Measurements from ENCODE around the gene PIK3AP1.
A peak's percentile ranks its signal among the peaks of the same experiment; 100 is the strongest.

PIK3AP1 gene

GRCh38 chr10:96670786-96671185 is 49.5 kb downstream of the PIK3AP1 start:
- peak; percentile 48 for DNase-seq

GRCh38 chr10:96667401-96667800 is 52.9 kb downstream of the PIK3AP1 start:
- no peak for DNase-seq

DNA sequence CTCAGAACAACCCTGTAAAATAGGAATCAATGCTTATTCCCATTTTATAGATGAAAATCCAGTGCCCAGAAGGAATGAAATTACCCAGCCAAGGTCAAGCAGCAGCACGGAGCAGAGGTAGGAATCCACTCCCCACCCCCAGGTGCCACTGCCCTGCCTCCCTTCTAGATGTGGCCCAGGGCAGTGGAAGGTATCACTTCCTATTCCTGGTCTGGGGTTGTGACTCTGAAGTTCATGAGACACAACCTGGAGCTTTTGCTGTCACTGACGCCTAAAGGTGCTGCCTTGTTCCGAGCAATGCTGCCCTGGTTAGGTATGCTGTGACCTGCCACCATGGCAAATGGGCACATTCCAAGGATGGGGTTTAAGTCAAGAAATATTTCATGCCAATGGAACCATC is 53.6 kb downstream of the PIK3AP1 start:
- DNase-seq: no peak

DNA sequence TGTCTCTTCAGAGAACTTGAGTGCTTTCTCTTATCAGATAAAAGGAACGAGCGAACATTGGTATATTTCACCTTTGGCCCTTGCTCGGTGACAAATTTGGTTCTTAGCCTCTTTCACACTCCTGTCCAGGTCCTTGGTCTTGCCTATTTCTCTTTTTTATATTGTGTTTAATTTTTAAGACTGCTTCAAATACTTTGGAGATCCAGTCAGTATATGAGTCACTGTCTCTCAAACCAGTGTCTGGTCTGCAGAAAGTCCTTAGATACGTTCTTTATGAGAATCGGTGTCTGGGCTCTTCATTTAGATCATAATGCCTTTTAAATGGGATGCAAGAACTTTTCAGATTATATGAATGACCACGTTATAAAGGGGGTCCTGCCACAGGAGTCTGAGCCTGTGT is 55.0 kb downstream of the PIK3AP1 start:
- no peak for DNase-seq

- no peak for DNase-seq
Measured at GRCh38 chr10:96664563-96664962, 55.8 kb downstream of the PIK3AP1 start.

GRCh38 chr10:96663797-96664196 is 56.5 kb downstream of the PIK3AP1 start:
- DNase-seq: no peak

GRCh38 chr10:96661632-96662031 is 58.7 kb downstream of the PIK3AP1 start:
- DNase-seq: no peak

GRCh38 chr10:96660297-96660696 is 60.0 kb downstream of the PIK3AP1 start:
- DNase-seq: no peak

DNA sequence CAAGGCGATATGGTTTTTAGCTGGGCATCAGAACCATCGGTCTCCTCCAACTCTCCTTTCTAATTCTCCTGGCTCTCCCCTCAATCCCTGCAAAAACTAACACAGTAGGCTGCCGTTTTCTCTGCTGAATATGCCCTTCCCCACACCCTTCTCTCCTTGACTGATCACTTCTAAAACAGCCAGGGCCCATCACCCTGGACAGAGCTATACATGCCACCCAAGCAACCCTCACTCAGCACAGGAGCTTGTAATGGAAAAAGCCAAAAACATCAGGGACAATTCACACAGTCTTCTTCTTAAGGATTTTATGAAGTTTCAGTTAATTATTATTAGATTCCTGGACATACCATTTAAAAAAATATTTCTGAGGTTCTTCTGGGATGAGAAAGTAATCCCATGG is 61.5 kb downstream of the PIK3AP1 start:
- no peak for DNase-seq

DNA sequence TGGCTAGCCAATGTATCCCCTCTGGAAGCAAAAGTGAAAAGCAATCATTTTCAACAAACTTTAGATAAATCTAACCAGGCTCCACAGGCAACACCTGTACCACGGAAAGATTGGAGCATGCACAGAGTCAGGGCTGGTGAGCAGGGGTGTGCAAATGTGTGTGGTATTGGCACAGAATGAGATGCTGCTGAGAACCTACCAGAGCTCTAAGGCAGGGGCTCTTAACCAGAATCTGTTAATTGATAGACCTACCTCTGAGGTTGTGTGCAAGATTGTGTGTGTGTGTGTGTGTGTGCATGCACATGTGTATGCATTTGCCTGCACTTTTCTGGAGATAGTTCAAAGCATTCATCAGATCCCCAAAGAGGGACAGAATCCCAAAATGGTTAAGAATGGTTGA is 62.9 kb downstream of the PIK3AP1 start:
- DNase-seq: no peak

DNA sequence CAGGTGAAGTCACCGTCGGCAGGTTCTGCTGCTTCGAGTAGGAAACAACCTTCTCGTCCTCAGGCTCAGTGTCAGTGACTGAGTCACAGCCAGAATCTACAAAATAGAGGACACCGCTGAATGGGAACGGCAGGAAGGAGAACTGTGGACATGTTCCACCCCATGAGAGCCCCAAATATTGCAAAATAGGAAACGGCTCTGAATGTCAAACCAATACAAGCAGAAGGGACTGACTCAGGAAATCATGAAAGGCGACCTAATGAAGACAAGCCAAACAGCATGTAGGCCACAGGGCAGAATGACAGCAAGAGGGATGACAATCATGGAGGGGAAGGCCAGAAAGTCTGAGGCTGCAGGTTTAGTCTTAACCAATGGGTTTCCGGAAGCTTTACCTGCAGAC is 63.5 kb downstream of the PIK3AP1 start:
- DNase-seq: no peak

- DNase-seq: no peak
Measured at GRCh38 chr10:96656198-96656577, 64.1 kb downstream of the PIK3AP1 start.

- DNase-seq: no peak
Measured at GRCh38 chr10:96655461-96656197, 64.7 kb downstream of the PIK3AP1 start.

- peak; percentile 60 for DNase-seq
Measured at GRCh38 chr10:96651998-96652431, 68.3 kb downstream of the PIK3AP1 start.

GRCh38 chr10:96650958-96651357 is 69.4 kb downstream of the PIK3AP1 start:
- DNase-seq: no peak

GRCh38 chr10:96648297-96648696 is 72.0 kb downstream of the PIK3AP1 start:
- DNase-seq: no peak

DNA sequence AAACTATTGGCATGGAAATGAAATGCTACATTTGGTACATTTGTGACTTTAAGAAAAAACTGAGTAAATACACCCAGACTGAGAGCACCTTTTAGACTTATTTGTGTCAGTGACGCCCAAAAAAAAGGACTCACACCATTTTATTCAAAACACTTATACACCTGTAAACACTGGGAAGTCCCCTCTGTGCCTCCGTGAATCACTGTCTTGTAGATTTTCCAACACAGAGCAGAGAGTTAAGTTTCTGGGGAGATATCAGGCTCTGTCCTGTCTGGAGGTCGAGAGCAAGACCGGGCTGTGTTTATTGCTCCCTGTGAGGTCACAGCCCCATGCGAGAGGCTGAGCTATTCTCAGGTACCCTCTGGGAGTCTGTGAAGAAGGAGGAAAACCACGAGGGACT is 72.8 kb downstream of the PIK3AP1 start:
- DNase-seq: no peak

- no peak for DNase-seq
Measured at GRCh38 chr10:96646751-96647166, 73.6 kb downstream of the PIK3AP1 start.

DNA sequence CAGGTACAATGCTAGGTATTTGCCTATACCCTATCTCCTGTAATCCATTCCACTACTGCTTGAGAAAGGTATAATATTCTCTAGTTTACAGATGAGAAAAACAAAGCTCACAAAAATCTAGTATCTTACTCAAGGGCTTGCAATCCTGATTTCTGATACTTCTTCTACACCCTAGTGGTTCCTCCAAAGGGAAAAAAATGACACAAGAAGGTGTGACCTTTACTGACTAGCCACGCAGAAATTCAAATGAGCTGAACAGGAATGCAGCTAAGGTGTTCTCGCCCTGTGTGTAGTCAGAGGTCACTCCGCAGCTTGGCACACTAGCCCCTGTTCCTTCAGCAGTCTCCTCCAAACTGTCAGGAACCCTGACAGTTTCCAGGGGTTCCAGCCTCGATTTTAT is 74.0 kb downstream of the PIK3AP1 start:
- DNase-seq: no peak

GRCh38 chr10:96645191-96645721 is 75.1 kb downstream of the PIK3AP1 start:
- DNase-seq: no peak

DNA sequence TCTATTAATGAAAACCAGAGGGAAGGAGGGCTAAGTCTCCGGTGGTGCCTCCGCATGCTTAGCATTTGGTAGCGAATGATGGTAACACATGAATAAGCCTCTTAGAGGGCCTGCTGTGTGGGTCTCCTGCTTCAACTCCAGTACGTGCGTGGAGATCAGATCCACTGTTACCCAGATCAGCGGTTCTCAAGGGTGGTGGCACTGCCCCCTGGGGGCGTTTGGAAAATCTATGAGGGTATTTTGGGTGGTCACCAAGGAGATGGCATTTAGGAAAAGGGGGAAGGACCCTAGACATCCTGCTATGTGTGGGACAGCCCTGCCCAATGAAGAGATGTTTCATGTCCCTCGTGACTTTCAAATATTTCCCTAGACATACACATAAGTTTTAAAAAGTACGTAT is 76.4 kb downstream of the PIK3AP1 start:
- no peak for DNase-seq

DNA sequence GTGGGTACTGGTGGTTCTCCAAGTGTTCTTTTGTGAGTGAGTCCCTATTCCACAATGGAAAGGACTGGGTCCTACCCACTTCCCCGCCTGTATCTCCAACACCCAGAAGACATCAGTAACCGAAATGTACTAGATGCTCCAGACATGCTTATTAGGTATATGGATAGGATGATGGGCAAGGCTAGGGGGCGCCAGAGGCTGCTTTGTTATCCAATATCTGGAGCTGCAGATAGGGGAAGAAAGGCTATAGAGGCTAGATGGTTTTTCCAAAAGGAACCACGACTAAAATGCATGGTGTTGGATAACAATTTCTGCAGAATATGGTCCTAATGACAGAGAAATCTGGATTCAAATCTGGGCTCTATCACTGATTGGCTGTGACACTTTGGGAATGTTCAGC is 77.3 kb downstream of the PIK3AP1 start:
- peak; percentile 65 for DNase-seq

GRCh38 chr10:96642530-96642929 is 77.8 kb downstream of the PIK3AP1 start:
- no peak for DNase-seq

GRCh38 chr10:96641396-96642295 is 78.7 kb downstream of the PIK3AP1 start:
- DNase-seq: no peak

Measured in CD4-positive, alpha-beta T cell treated with Interleukin-10 for 1 hour (primary cell).